NCI-H2107 (cell line): Measurements from ENCODE around the gene DHTKD1.
"Not testable (repeated sequence)": the region's sequence is repeated elsewhere in the genome, so short reads cannot be mapped to it uniquely, and the experiment has no call there.

Source experiments
- DNase-seq: peaks from one replicate; lab custom pipeline; 2025; lab: John Stamatoyannopoulos, UW

The DHTKD1 gene

GRCh38 chr10:12067336-12067735, 1.4 kb upstream of the DHTKD1 start:
- no peak for DNase-seq

GRCh38 chr10:12071441-12071840, 2.7 kb downstream of the DHTKD1 start:
- DNase-seq: not testable (repeated sequence)

- DNase-seq: no peak
These were observed 4.8 kb downstream of the DHTKD1 start for GRCh38 chr10:12073526-12073925.

- no peak for DNase-seq
These were observed 8.9 kb downstream of the DHTKD1 start for GRCh38 chr10:12077580-12078180.

GRCh38 chr10:12081470-12081869, 12.7 kb downstream of the DHTKD1 start:
- no peak for DNase-seq

GRCh38 chr10:12081879-12082557, 13.3 kb downstream of the DHTKD1 start:
- no peak for DNase-seq

- no peak for DNase-seq
These were observed 20.2 kb downstream of the DHTKD1 start for GRCh38 chr10:12088919-12089318.

- no peak for DNase-seq
These were observed 22.7 kb downstream of the DHTKD1 start for GRCh38 chr10:12091421-12091820.

GRCh38 chr10:12097361-12097760, 28.6 kb downstream of the DHTKD1 start:
- not testable (repeated sequence) for DNase-seq

- DNase-seq: peak; percentile 3
These were observed 29.0 kb downstream of the DHTKD1 start for GRCh38 chr10:12097791-12098190.

GRCh38 chr10:12098966-12099365, 30.2 kb downstream of the DHTKD1 start:
- no peak for DNase-seq

- no peak for DNase-seq
These were observed 35.0 kb downstream of the DHTKD1 start for GRCh38 chr10:12103802-12104201.

- no peak for DNase-seq
These were observed 39.0 kb downstream of the DHTKD1 start for GRCh38 chr10:12107781-12108180.

- no peak for DNase-seq
These were observed 40.5 kb downstream of the DHTKD1 start for GRCh38 chr10:12109286-12109685.

- DNase-seq: no peak
These were observed 42.8 kb downstream of the DHTKD1 start for GRCh38 chr10:12111528-12111927.

GRCh38 chr10:12113627-12114026, 44.9 kb downstream of the DHTKD1 start:
- DNase-seq: no peak

GRCh38 chr10:12121673-12122072, 52.9 kb downstream of the DHTKD1 start:
- no peak for DNase-seq

- peak; percentile 86 for DNase-seq
These were observed 60.7 kb downstream of the DHTKD1 start, which contains the start of gene SEC61A2 for GRCh38 chr10:12129222-12130111. SEC61A2 (plus strand) TSS chr10:12129677; CDS start chr10:12129788, 111 bp downstream.

GRCh38 chr10:12130237-12130872, 61.6 kb downstream of the DHTKD1 start:
- no peak for DNase-seq

- no peak for DNase-seq
These were observed 66.9 kb downstream of the DHTKD1 start for GRCh38 chr10:12135631-12136030.

- DNase-seq: no peak
These were observed 71.3 kb downstream of the DHTKD1 start for GRCh38 chr10:12140038-12140437.

GRCh38 chr10:12144538-12144937, 75.8 kb downstream of the DHTKD1 start:
- DNase-seq: no peak
